Hematopoietic multipotent progenitor cell (in vitro differentiated cells): ENCODE data around the gene REV3L. TPM values are rescaled to one million over a fixed set of nuclear protein-coding genes. Genes with fewer than 3 reads are reported as not detected.
A peak's percentile ranks its signal among the peaks of the same experiment; 100 is the strongest.
"Not testable (repeated sequence)": the region's sequence is repeated elsewhere in the genome, so short reads cannot be mapped to it uniquely, and the experiment has no call there.

Experiments
- DNase-seq, 3 donors: peaks; one replicate each; pipeline ENCODE4 v3.0.0-alpha.2; 2011 to 2015; ENCODE audit warnings: low read depth in 2 of 3, low spot score in 2 of 3
- total RNA-seq: library from RNA; depleted of rRNA; stranded (reverse); fragments of >200 nt; gene quantifications from one replicate; pipeline ENCODE4 v1.2.3, GENCODE V29; 2012

REV3L gene
- total RNA-seq, 1 donor = 11.3 TPM

DNA sequence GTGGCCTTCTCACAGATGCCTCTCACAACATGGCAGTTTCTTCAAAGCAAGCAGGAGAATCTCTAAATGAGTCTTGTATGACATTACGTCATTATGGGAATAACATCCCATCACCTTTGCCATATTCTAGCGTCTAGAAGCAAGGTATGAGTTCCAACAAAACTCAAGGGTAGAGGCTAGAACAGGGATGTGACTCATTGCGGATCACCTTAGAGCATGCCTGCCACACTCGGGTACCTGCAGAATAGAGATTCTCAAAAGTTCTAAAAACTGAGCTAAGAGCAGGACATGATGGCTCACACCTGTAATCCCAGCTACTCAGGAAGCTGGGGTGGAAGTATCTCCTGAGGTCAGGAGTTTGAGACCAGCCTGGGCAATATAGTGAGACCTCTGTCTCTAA lies 212.9 kb downstream of the REV3L start:
- DNase-seq = no peak

DNA sequence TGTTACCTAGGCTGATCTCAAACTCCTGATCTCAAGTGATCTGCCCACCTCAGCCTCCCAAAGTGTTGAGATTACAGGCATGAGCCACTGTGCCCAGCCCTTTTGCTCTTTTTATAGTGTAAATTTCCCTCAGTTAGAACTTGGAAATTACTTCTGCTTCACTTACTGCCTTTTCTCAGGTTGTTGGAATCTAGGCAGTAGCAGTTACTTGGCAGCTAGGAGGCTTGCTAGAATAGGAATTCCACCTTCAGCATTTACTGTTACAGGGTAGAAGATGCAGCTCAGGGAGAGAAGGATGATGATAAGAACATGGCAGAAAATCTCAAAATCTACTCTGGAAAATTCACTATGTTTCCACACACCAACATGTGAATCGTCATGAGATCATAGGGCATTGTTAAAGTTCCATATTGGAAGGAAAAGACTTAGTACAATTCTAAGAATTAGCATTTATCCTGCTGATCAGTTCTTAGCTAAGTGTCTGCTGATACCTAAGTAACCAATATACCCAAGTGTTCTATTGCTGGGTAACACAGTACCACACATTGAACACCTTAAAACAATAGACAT lies 213.5 kb downstream of the REV3L start:
- DNase-seq = no peak

DNA sequence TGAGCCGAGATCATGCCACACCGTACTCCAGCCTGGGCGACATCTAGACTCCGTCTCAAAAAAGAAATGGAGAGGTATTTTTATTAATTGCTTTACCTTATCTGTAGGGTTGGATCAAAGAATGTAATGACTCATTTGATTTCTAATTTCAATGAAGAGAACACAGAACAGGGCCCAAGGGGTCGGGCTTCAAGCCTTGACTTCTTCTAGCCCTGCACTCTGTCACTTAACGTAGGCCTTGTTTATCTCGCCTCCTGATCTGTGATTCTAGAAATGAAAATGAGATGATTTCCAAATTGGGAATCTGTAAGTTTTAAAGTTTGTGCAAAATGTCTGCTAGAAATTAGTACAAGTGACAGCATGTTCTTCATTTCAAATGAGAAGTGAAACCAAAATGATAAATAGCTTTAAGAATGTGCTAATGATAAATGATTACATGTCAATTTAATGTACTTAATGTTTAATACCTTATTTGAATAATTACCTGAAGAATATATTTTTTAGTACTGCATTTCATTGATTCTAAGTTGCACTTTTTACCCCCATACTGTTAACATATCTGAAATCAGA lies 215.2 kb downstream of the REV3L start:
- DNase-seq = no peak

DNA sequence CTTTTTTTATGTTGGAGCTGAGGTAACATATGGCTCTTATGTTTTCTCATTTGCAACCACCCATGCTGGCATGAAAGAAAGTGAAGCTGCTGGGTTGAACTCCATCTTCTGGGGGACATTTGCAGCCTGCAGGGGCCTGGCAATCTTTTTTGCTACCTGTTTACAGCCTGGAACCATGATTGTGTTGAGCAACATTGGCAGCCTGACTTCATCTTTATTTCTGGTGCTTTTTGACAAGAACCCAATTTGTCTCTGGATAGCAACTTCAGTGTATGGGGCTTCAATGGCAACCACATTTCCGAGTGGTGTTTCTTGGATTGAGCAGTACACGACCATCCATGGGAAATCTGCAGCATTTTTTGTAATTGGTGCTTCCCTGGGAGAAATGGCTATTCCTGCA lies 216.7 kb downstream of the REV3L start:
- DNase-seq = no peak

DNA sequence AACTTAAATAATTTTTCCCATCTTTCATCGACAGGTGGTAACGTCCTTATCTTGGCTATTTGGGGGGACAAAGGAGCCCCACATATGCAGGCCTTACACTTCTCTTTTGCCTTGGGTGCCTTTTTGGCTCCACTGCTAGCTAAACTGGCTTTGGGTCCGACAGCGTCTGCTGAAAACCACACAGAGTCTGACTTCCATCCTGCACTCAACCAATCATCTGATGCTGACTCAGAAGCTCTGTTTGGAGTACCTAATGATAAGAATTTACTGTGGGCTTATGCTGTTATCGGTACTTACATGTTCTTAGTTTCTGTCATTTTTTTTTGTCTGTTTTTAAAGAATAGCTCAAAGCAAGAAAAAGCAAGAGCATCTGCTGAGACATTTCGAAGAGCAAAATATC lies 217.2 kb downstream of the REV3L start:
- no peak for DNase-seq

DNA sequence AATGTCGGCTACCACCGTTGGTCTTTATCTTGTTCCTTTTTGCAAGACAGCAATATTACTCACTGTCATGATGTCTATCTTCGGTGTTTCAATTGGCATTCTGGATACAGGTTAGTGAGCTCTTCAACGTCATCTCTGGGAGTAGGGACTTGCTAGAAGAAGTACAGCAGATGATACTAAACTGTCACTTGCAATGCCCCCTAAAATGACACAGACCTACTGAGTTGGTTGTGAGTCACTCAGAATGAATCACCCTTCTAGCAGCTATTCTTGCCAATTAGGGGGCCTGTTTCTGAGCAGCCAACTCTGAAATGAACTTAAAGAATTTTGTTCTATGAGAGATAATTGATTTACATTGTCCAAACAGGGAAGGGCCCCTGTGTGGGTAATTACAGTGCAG lies 219.2 kb downstream of the REV3L start:
- peak in 1 of 3 donors; percentile 22 for DNase-seq

DNA sequence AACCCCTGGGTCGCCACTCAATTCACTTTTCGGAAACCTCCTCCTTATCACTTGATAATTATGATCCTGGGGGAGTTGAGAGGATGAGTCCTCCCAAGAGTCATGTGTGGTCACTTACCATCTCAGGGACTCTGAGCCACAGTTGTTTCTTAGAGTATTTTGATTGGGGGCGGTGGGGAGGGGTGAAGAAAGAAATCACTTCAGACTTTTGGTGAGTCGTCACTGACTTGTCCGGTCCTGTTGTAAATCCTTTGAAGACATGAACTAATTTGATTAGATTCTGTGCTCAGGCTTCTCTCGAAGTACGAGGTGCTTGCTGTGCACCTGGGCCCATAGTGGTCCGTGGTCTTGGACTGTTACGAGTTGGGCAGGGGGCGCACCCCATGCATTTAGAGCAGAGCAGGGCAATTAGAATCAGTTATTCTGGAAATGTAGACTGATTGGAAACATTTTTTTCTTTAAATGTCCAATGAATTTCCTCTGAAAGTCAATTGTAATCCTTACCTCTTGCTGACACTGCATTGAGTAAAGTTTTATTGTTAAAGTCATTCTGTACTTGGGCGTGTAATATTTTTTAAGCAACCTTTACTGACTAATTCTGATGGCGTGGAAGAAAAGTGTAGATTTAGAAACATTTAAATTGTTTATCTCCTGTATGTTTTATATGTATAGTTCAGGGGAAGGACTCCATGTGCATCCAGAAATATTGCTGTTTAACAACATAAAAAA lies 222.3 kb downstream of the REV3L start:
- DNase-seq = no peak

DNA sequence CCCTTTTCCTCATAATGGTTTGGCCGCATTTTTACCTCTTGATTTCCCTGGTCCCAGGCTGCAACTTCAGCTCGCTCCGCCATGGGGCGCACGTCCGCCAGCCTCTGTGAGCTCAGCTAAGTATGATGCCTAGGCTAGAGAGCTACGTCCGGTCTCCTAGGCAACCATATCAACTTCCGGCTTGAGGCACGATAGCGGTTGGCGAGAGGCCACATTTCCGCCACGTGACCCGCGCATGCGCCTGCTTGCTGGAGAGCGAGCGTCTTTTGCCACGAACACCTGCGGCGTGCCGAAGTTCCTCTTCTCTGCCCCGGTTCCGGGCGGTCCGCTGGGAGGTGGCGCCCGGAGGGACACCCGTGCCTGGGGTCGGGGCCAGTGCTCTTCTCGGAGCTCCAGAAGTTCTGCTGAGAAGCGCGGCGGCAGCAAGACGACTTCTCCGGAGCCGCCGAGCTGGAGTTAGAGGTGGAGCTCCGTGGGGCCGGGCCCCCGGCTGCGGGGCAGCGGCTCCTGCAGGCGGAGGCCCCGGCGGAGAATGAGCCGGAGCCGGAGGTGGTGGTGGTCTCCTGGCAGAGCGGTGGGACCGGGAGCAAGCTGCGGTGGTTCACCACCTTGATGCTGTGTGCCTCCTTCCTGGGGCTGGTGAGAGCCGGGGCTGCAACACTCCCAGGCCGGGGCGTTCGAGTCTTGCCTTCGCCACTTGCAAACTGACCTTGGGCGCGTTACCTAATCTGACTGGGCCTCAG lies 223.8 kb downstream of the REV3L start:
- peak; percentile 100 for DNase-seq

DNA sequence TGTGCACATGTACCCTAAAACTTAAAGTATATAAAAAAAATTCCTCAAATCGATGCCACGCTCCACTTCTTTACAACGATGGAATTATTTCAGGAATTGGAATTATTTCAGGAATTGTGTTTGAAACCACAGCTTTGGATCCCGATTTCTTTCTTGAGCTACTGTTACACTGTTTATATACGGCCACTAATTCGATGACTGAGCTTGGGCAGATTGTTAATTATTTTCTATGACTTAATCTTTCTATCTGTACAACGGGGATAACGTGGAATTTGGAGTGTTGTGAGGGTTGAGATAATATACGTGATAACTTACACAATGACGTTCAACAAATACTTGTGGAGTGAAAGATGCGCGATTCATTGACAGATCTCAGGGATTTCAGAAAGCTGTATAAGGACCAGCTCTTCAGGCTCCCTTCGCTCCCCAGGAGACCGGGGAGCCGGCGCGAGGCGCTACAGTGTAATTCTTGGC lies 224.4 kb downstream of the REV3L start:
- DNase-seq = no peak

DNA sequence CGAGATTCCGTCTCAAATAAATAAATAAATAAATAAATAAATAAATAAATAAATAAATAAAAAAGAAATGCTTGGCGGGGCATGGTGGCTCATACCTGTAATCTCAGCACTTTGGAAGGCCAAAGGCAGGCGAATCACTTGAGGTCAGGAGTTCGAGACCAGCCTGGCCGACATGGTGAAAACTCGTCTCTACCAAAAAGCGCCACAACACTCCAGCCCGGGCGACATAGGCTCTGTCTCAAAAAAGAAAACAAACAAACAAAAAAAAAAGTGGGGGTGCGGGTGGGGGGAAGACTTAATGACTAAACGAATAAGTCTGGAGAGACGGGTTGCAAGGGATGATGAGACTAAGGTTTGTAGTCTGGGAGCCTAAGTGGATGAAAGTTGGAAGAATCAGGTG lies 225.0 kb downstream of the REV3L start:
- no peak for DNase-seq

DNA sequence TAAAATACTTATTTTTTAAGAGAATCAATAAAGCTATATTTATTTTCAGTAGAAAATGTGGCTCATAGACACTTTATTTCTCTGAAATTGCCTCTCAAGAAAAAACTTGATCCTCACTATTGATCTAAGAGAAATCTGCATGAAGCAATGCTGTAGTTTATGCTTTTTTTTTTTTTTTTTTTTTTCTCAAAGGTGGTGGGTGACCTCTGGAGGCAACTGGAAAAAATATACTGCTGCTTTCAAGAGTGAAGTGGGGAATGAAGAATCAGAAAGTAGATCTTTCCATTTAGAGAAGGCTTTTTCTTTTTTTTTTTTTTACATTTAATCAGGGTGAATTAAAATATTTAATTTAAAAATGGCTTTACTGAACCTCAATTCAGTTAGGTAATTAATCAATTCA lies 226.4 kb downstream of the REV3L start:
- peak in 1 of 3 donors; percentile 41 for DNase-seq

DNA sequence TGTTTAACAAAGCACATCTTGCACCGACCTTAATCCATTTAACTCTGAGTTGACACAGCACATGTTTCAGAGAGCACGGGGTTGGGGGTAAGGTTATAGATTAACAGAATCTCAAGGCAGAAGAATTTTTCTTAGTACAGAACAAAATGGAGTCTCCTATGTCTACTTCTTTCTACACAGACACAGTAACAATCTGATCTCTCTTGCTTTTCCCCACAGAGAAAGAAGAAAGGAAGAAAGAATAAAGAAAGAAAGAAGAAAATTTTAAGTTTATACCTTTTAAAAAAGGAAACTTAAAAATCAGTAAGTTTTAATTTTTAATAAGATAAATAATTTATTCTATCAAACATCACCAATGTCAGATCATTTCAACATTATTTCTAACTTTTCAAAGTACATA lies 227.2 kb downstream of the REV3L start:
- not testable (repeated sequence) for DNase-seq

DNA sequence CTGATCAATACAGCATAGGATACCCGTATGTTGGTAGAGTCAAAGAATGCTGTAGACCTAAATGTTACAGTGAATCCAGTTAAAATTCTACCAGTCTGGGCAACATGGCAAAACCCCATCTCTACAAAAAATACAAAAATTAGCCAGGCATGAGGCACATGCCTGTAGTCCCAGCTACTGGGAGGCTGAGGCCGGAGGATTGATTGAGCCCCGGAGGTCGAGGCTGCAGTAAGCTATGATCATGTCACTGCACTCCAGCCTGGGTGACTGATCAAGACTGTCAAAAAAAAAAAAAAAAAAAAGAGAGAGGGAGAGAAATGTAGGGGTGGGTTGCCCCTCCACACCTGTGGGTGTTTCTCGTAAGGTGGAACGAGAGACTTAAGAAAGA lies 228.2 kb downstream of the REV3L start:
- no peak for DNase-seq

DNA sequence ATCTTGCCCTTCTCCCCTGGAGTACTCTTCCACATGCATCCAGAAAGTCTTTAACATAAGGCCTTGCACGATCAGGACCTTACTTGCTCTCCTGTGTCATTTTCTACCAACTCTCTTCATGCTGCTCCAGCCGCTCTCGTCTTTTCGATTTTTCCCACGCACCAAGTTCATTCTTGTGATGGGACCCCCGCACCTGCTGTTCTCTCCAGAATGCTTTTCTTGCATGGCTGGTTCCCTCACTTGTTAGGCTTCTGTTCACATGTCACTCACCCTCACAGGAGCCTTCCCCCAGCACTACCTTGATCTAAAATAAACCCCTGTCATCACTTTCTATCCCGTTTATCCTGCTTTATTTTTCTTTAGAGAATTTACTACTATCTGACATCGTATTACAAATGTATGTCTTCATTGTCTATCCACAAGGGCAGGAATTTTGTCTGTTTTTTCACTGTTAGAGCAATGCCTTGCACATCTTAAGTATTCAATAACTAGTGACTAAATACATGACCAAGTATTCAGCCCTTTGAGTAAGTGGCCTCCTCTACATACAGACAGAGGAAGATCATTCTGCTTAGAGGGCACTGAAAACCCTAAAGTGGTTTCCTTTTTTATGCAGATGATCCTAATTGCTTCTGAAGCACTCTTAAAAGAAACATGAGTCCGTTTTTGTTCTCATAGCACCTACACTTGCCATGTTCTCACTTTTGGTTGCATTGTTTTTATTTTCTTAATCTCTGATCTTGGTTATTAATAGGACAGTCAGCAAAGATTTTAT lies 228.8 kb downstream of the REV3L start:
- no peak for DNase-seq

DNA sequence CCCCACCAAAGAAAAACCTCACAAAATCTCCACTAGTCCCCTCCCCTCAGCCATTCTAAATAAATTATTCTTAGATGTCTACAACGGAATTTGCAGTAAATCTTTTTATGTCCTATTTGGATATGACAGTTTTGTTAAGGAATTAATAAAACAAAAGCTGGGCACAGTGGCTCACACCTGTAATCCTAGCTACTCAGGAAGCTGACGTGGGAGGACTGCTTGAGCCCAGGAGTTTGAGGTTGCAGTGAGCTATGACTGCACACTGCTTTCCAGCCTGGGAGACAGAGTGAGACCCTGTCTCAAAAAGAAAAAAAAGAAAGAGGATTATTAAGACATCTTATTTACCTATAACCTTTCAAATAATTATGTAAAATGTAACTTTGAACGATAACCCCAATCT lies 230.3 kb downstream of the REV3L start:
- DNase-seq = no peak

DNA sequence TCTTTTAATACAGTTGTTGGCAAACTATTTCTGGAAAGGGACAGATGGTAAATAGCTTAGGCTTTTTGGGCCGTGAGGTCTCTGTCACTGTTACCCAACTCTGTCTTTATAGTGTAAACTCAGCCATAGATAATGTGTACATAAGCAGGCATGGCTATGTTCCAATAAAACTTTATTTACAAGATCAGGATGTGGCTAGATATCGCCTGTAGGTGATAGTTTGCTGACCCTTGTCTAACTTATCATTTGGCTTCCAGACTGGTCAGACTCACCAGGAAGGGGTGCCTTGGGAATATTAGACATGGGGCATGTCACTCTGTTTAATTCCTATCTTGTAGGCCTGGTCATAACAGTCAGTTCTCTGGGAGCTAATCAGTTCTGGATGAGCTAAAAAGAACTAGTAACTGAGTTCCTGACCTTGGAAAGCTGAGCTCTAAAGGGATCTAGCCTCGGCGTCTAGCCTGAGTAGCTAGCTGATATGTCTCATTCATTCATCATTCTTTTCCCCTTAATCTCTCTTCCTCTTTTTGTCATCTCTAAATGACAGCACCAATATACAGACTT lies 232.1 kb downstream of the REV3L start:
- no peak for DNase-seq
